Calu3 (cell line): ENCODE data around the gene TIE1. TPM values are rescaled to one million over a fixed set of nuclear protein-coding genes. Genes with fewer than 3 reads are reported as not detected.

Experiments used
- BruUV-seq: library from RNA; stranded (reverse); fragments of 400-500 nt; replicated peaks from 2 replicates; lab custom pipeline; 2021; lab: Mats Ljungman, UMichigan
- CTCF ChIA-PET: fragments of 300-600 bp; sonication (Branson Sonifier 250); formaldehyde crosslinking; loops from one replicate; lab custom pipeline; 2022; ENCODE audit warnings: antibody characterized with exemption; lab: Charles Lee
- DNase-seq: peaks from one replicate; pipeline ENCODE4 v3.0.0; 2022
- H3K27ac Mint-ChIP-seq: one replicate; pipeline ENCODE4 v1.8.0; 2022; ENCODE audit warnings: mixed read lengths; ENCODE audit not compliant: unreplicated experiment
- H3K27me3 Mint-ChIP-seq: one replicate; pipeline ENCODE4 v1.8.0; 2022; ENCODE audit warnings: mixed read lengths; ENCODE audit not compliant: unreplicated experiment
- H3K36me3 Mint-ChIP-seq: one replicate; pipeline ENCODE4 v1.8.0; 2022; ENCODE audit warnings: mild to moderate bottlenecking, moderate library complexity, mixed read lengths; ENCODE audit not compliant: insufficient read depth, unreplicated experiment
- H3K4me1 Mint-ChIP-seq: one replicate; pipeline ENCODE4 v1.8.0; 2022; ENCODE audit warnings: mild to moderate bottlenecking, low read depth, mixed read lengths; ENCODE audit not compliant: unreplicated experiment
- H3K4me3 Mint-ChIP-seq: one replicate; pipeline ENCODE4 v1.8.0; 2022; ENCODE audit warnings: mild to moderate bottlenecking, low read depth, moderate library complexity, mixed read lengths; ENCODE audit not compliant: unreplicated experiment
- H3K9me3 Mint-ChIP-seq: one replicate; pipeline ENCODE4 v1.8.0; 2022; ENCODE audit warnings: low read depth, mixed read lengths; ENCODE audit not compliant: unreplicated experiment
- intact Hi-C: fragments of 100-400 bp; cut with micrococcal nuclease; formaldehyde crosslinking; loops from one replicate; pipeline ENCODE4 v1.10.0; 2022; ENCODE audit not compliant: unreplicated experiment
- total RNA-seq: library from RNA; stranded (reverse); gene quantifications from 2 replicates; pipeline ENCODE4 v1.2.3, GENCODE V29; 2022
- TF ChIP-seq, protein P1 (sequence below): fragments of 200-600 bp; IDR thresholded peaks from one replicate; pipeline ENCODE4 v1.8.0; 2022; ENCODE audit warnings: antibody characterized with exemption; ENCODE audit not compliant: unreplicated experiment

The TIE1 gene
- total RNA-seq, 1 experiment from 2014 or later = not detected

GRCh38 chr1:43352881-43353280 is 52.1 kb downstream of the TIE1 start:
- H3K27me3 Mint-ChIP-seq = no peaks in the 10 kb centered on the region
- BruUV-seq = no TSS peak
- H3K4me3 Mint-ChIP-seq = no peak overlapping the region
- no peak overlapping the region for H3K27ac Mint-ChIP-seq
- no peak for DNase-seq
- CTCF ChIA-PET = no interaction called here
- H3K9me3 Mint-ChIP-seq = no peaks in the 10 kb centered on the region
- TF ChIP-seq, protein P1, sequence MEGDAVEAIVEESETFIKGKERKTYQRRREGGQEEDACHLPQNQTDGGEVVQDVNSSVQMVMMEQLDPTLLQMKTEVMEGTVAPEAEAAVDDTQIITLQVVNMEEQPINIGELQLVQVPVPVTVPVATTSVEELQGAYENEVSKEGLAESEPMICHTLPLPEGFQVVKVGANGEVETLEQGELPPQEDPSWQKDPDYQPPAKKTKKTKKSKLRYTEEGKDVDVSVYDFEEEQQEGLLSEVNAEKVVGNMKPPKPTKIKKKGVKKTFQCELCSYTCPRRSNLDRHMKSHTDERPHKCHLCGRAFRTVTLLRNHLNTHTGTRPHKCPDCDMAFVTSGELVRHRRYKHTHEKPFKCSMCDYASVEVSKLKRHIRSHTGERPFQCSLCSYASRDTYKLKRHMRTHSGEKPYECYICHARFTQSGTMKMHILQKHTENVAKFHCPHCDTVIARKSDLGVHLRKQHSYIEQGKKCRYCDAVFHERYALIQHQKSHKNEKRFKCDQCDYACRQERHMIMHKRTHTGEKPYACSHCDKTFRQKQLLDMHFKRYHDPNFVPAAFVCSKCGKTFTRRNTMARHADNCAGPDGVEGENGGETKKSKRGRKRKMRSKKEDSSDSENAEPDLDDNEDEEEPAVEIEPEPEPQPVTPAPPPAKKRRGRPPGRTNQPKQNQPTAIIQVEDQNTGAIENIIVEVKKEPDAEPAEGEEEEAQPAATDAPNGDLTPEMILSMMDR = no peak
- H3K4me1 Mint-ChIP-seq = peaks cover 20% of the 10 kb centered on the region
- intact Hi-C loops = no loop called here
- peaks cover 15% of the 10 kb centered on the region for H3K36me3 Mint-ChIP-seq

- BruUV-seq = no TSS peak
- TF ChIP-seq, protein P1 = no peak
- Mint-ChIP-seq H3K27ac (no peak overlapping the region), H3K27me3 (no peaks in the 10 kb centered on the region), H3K36me3 (peaks cover 19% of the 10 kb centered on the region), H3K4me1 (peaks cover 10% of the 10 kb centered on the region), H3K4me3 (no peak overlapping the region), H3K9me3 (no peaks in the 10 kb centered on the region)
- no peak for DNase-seq
- intact Hi-C loops = no loop called here
- CTCF ChIA-PET = no interaction called here
Measured at GRCh38 chr1:43354471-43354870, 53.7 kb downstream of the TIE1 start.

GRCh38 chr1:43354936-43355335 is 54.2 kb downstream of the TIE1 start:
- intact Hi-C loops = loop anchor here (5.0 kb wide), 1 partner anchor 118 kb away; no protein-coding TSS in a partner anchor
- BruUV-seq = no TSS peak

GRCh38 chr1:43357251-43357650 is 56.5 kb downstream of the TIE1 start:
- Mint-ChIP-seq H3K4me1 (peaks cover 28% of the 10 kb centered on the region), H3K9me3 (no peaks in the 10 kb centered on the region), H3K27ac (no peak overlapping the region), H3K27me3 (no peaks in the 10 kb centered on the region), H3K4me3 (no peak overlapping the region), H3K36me3 (peaks cover 43% of the 10 kb centered on the region)
- DNase-seq = no peak
- CTCF ChIA-PET = no interaction called here
- intact Hi-C loops = loop anchor here (5.0 kb wide), 1 partner anchor 120 kb away; no protein-coding TSS in a partner anchor
- BruUV-seq = no TSS peak
- TF ChIP-seq, protein P1 = no peak

More at GRCh38 chr1:43354936-43355335, 54.2 kb downstream of the TIE1 start:
- CTCF ChIA-PET = interaction anchor here (0.6 kb wide), 1 partner anchor 112 kb away, joined by 3 read pairs; no protein-coding TSS in a partner anchor
- TF ChIP-seq, protein P1 = no peak
- Mint-ChIP-seq H3K4me3 (no peak overlapping the region), H3K27ac (no peak overlapping the region), H3K4me1 (peaks cover 10% of the 10 kb centered on the region), H3K27me3 (no peaks in the 10 kb centered on the region), H3K9me3 (no peaks in the 10 kb centered on the region), H3K36me3 (peaks cover 20% of the 10 kb centered on the region)
- no peak for DNase-seq
